Raji (cell line): ENCODE data around the gene JUND.

ENCODE experiments used
- POLR2A ChIP-seq: IDR thresholded peaks from 2 replicates; pipeline ENCODE4 v1.6.1; 2011; ENCODE audit warnings: low read depth, low read length, control low read depth; ENCODE audit not compliant: insufficient read depth

Gene JUND

DNA sequence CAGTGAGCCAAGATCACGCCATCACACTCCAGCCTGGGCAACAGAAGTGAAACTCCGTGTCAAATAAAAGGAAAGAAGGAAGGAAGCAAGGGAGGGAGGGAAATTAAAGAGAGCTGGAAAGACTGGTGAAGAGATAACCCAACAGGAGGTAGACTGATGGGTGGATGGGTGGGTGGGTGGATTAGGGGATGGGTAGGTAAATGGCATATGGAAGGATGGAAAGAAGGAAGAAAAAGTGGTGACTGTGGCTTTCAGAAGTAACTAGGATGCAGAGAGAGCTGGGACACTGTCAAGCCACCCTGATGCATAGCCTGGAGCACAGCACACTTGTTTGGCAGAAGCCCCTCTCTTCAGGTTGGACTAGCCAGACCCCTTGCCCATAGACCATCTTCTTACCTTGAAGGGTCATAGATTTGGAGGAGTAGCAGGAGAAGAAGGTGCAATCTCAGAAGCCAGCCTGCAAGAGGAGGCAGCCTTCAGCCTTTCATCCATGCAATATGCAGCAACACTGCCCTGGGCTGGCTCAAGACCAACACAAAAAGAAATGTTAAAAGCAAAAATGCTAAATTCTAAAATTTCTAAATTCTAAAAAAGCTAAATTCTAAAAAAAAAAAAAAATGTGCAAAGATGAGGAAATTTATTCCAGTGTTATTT lies 12.2 kb downstream of the JUND start:
- TF ChIP-seq POLR2A: no peak

- no peak for TF ChIP-seq POLR2A
Measured at GRCh38 chr19:18266771-18267686, 14.4 kb downstream of the JUND start.

DNA sequence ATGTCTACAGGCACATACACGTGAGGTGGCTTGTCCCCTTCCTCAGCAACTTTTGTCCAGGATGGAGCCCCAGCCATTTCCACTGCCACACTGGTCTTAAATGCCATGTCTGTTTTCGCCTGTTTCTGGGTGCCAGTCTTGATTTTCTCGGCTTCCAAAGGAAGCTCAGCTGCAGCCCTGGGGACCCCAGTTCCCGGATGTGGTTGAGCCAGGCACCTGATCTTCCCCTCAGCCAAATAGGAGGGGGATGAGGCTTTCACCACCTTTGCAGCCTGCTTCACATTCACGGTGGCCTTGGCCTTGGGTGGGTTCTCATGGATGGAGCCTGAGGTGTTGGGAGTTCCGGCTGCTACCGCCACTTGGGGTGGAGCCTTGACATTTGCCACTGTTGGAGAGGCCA lies 15.8 kb downstream of the JUND start:
- TF ChIP-seq POLR2A: no peak

DNA sequence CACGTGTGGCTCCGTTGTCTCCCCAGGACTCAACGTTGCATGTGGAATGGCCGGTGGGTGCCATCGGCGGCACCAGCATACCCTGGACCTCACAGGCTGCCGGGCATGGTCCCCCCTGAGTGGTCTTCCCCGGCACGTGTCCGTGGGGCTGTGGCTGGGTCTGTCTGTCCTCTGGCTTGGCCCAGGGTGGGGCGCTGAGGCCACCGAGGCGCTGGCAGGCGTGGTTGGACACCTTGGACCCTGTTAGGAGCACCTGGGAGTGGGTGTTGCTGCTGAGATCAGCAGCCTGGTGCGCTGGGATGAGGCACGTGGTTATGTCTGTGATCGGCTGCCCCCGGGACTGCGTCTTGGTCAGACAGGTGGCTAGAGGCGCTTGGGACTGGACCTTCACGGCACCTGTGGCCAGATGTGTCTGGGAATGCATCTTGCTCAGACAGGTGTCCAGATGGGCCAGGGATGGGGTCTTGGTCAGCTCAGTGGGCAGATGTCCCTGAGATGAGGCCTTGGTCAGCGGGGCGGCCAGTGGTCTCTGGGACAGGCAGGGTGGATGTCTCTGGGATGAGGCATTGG lies 16.4 kb downstream of the JUND start:
- no peak for TF ChIP-seq POLR2A

DNA sequence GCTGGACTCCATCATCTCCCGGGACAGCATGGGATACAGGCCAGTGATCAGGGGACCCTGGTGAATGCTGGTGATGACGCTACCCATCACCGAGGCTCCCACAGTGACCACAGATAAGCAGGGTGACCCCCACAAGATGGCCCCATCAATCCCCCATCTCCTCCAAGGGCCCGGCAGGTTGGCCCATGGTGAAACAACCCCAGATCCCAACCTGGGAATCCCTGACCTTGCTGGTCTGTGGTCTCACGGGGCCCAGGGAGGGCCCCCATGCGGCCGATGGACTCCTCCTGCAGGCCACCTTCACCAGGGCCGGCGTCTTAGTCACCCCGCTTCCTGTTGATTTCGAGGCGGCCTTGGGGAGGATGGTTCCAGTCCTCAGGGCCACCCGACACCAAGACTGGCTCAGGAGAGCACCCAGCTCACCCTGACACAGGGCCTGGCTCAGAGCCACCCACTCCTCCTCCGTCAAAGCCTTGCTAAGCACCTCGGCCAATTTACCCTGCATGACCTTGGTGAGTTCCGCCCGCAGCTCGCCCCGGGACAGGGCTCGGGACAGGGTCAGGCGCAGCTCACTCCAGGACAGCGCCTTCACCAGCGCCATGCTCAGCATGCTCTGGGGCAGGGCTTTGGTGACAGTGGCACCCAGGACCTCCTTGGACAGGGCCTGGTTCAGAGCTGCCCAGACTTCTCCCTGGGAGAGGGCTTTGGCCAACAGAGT lies 17.1 kb downstream of the JUND start:
- no peak for TF ChIP-seq POLR2A

- no peak for TF ChIP-seq POLR2A
Measured at GRCh38 chr19:18263324-18264136, 17.9 kb downstream of the JUND start.

- no peak for TF ChIP-seq POLR2A
Measured at GRCh38 chr19:18262917-18263316, 18.5 kb downstream of the JUND start.

DNA sequence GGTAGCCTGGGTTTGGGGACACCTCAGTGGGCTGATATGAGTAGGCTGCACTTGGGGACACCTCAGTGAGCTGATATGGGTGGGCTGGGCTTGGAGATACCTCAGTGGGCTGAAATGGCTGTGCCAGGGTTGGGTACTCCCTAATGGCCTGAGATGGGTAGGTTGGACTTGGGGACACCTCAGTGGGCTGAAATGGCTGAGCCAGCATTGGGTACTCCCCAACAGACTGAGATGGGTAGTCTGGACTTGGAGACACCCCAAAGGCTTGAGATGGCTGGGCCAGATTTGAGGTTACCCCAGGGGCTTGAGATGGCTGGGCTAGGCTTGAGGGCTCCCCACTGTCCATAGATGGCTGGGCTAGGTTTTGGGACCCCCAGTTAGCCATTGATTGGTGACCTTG lies 19.3 kb downstream of the JUND start:
- no peak for TF ChIP-seq POLR2A

- no peak for TF ChIP-seq POLR2A
Measured at GRCh38 chr19:18261474-18261873, 19.9 kb downstream of the JUND start.

DNA sequence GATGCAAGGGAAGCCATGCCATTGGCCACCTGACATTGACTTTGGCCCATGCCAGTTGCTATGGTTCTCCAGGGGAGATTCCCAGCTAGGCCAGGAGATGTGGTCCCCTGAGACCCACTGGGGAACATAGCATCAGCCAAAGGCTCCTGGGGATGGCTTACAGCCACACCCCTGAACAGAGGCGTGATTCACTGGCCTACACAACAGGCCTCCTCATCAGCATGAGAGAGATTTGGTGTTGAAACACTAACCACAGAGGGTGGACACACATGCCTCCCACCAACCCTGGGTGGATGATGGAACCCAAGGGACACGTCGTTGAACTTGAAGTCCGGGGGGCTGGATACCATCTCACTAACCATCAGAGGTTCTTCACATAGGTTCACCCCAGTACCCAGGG lies 21.5 kb downstream of the JUND start:
- no peak for TF ChIP-seq POLR2A

DNA sequence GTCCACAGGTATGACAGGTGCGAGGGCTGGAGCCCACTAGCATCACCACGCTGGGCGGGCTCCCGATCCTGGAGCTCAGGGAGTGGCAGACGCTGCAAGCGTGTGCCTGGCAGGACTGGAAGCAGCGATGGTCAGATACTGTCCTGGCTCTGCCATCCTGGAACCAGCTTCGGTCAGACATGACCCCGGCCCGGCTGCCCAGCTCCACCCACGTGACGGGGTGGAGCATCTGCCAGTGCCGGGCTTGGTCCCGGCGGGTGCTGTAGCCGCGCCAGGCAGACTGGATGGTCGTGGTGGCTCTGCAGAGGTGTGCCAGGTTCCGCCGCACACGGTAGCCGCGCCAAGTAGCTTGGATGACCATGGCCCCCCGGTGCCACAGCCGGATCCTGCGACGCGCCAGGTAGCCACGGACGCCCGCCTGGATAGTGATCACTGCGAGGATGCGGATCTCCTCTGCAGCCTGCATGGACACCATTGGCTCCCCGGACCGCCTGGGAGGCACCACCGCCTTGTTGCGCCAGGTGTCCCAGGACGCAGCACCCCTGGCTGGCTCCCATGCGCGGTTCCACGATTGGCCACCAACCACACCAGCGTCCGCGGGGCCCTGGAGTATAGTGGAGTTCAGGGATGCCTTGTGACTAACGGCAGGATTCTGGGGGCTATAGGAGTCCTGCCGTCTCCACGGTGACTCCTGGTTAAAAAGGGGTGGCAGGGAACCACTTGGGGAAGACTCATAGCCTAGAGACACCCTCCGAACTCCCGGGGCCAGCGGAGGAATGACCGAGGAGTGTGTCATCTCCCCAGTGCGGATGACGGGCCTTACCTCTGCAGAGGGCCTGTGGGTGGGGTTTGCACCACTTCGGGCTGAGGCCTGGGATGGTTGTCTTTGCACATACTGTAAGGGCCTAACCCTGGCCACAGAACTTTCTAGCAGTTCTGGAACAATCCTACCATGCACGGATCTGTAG lies 23.6 kb downstream of the JUND start:
- TF ChIP-seq POLR2A: no peak

GRCh38 chr19:18254546-18255503 lies 26.6 kb downstream of the JUND start:
- TF ChIP-seq POLR2A: no peak
